Retinal pigment epithelial cell (primary cell): ENCODE data around the gene RNF207.
A peak's percentile ranks its signal among the peaks of the same experiment; 100 is the strongest.

Experiments
- DNase-seq: peaks from one replicate; pipeline ENCODE4 v3.0.0-alpha.2; 2010; ENCODE audit warnings: low read depth
- H3K4me3 ChIP-seq: 2 replicates; pipeline ENCODE4 v1.5.1; 2011; ENCODE audit warnings: mild to moderate bottlenecking, low read length, control low read depth, moderate library complexity
- CTCF ChIP-seq: conservative IDR thresholded peaks from 2 replicates; pipeline ENCODE4 v1.5.1; 2011; ENCODE audit warnings: low read depth, low read length, control low read depth, inconsistent platforms

RNF207 gene

DNA sequence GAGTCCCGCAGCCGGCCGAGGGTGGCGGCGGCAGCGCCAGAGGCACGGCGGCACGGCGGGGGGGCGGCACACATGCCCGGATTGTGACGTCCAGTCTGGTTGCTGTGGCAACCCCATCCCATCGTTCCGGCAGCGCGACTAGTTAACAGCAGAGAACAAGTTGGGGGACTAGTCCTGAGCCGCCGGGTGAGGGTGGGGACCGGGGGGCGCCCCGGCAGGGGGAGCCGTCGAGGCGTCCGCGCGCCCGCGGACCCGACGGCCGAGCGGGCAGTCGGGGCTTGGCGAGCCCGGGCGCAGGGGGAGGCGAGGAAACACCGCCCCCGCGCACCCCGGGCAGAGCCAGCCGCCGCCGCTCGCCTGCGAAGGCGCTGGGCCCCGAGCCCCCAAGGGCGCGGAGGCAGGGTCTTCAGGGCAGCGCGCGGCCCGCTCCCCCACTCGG is 25.6 kb upstream of the RNF207 start, which contains the start of gene CHD5:
Gene CHD5 (minus strand): TSS at position 54 of the 439 bp plus-strand sequence. CDS start 298 bp downstream, outside the sequence.
- DNase-seq: no peak
- peak; percentile 19 for TF ChIP-seq CTCF
- peak within 1 kb of the TSS; percentile 6 for H3K4me3 ChIP-seq

DNA sequence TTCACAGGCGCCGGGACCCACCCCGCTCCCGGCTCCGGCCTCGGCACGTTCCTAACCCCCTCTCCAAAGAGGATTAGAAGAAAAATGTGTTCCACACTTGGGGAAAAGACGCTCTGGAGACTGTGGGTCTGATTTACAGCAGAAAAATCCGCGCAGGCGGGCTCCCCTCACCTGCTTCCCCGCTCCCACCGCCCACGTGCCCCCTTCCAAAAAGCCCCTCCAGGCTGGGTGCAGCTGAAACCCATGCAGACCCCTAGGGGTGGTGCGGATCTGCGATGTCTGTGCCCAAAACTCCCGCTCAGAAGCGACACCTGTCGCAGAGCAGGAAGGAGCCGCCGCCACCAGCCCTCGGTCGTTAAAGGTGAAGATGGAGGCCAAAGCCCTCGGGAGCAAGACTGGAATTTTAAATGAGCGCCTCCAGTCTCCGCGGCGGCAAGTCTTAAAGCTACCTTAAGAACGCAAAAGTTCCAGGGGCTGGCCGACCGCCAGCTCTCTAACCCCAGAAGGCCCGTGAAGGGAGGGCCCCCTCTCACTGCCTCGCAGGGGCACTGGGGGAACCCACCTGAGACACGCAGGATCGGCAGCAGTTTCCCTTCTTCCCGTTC is 25.1 kb upstream of the RNF207 start:
- TF ChIP-seq CTCF: no peak
- peak overlapping the region; percentile 6 for H3K4me3 ChIP-seq
- DNase-seq: no peak

- no peak overlapping the region for H3K4me3 ChIP-seq
- no peak for DNase-seq
- peak; percentile 23 for TF ChIP-seq CTCF
These were observed 24.6 kb upstream of the RNF207 start for GRCh38 chr1:6181347-6181770.

DNA sequence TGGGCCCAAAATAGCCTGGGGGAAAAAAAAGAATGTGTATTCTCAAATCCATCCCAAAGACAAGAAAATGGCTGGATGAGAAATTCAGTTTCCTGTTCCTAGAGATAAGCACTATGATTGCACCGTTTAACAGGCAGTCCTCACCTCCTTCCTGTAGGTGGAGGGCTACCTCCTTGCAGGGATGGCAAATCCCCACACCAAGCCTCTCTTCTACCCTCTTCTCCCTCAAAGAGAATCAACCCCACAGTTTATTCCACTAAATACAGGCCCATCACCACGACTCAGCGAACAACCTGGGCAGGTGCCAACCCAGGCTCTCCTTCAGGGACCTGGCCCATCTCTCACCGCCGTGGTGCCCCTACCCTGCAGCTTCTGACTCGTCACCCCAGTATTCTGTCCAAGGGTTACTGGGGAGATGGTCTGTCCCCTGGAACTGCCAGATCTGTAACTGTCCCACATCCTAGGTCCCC is 22.4 kb upstream of the RNF207 start:
- no peak overlapping the region for H3K4me3 ChIP-seq
- no peak for DNase-seq
- TF ChIP-seq CTCF: peak; percentile 38

- DNase-seq: no peak
- TF ChIP-seq CTCF: no peak
- no peak overlapping the region for H3K4me3 ChIP-seq
These were observed 21.7 kb upstream of the RNF207 start for GRCh38 chr1:6184083-6184783.

- H3K4me3 ChIP-seq: no peak overlapping the region
- TF ChIP-seq CTCF: no peak
- DNase-seq: no peak
These were observed 20.8 kb upstream of the RNF207 start for GRCh38 chr1:6185151-6185550.
